Mesendoderm (in vitro differentiated cells): Measurements from ENCODE around the gene INCENP.
"Not testable (repeated sequence)": the region's sequence is repeated elsewhere in the genome, so short reads cannot be mapped to it uniquely, and the experiment has no call there.

Experiments
- DNase-seq: peaks from one replicate; pipeline ENCODE4 v3.0.0; 2013
- H2AK5ac ChIP-seq: 2 replicates; pipeline ENCODE4 v1.6.1; 2013; ENCODE audit warnings: low read length, inconsistent platforms
- H2BK120ac ChIP-seq: 2 replicates; pipeline ENCODE4 v1.6.1; 2013; ENCODE audit warnings: low read depth, mild to moderate bottlenecking, low read length, moderate library complexity, mixed read lengths
- H2BK15ac ChIP-seq: replicated peaks from 2 replicates; pipeline ENCODE4 v1.6.1; 2013; ENCODE audit warnings: low read depth, mild to moderate bottlenecking, moderate library complexity
- H2BK5ac ChIP-seq: 2 replicates; pipeline ENCODE4 v1.6.1; 2013; ENCODE audit warnings: low read length, inconsistent platforms
- H3K18ac ChIP-seq: 2 replicates; pipeline ENCODE4 v1.6.1; 2013; ENCODE audit warnings: mild to moderate bottlenecking, low read length, mixed read lengths
- H3K23ac ChIP-seq: one replicate; pipeline ENCODE4 v1.6.1; 2013; ENCODE audit warnings: low read length
- H3K27ac ChIP-seq: 2 replicates; pipeline ENCODE4 v1.5.1; 2013; ENCODE audit warnings: low read depth, mild to moderate bottlenecking, inconsistent platforms, low read length, moderate library complexity
- H3K27me3 ChIP-seq: 2 replicates; pipeline ENCODE4 v1.6.1; 2013; ENCODE audit warnings: low read length, control low read depth, mild to moderate bottlenecking, inconsistent platforms; ENCODE audit not compliant: insufficient read depth, poor library complexity
- H3K36me3 ChIP-seq: 2 replicates; pipeline ENCODE4 v1.6.1; 2013; ENCODE audit warnings: low read length, inconsistent platforms; ENCODE audit not compliant: control insufficient read depth, insufficient read depth
- H3K4ac ChIP-seq: one replicate; pipeline ENCODE4 v1.6.1; 2013; ENCODE audit warnings: low read depth, mild to moderate bottlenecking, low read length, moderate library complexity
- H3K4me1 ChIP-seq: 2 replicates; pipeline ENCODE4 v1.6.1; 2013; ENCODE audit warnings: low read depth, low read length, inconsistent platforms; ENCODE audit not compliant: control insufficient read depth
- H3K4me2 ChIP-seq: 2 replicates; pipeline ENCODE4 v1.6.1; 2013; ENCODE audit warnings: low read length
- H3K4me3 ChIP-seq: 2 replicates; pipeline ENCODE4 v1.5.1; 2013; ENCODE audit warnings: mild to moderate bottlenecking, low read length
- H3K56ac ChIP-seq: one replicate; pipeline ENCODE4 v1.6.1; 2013; ENCODE audit warnings: low read length
- H3K79me1 ChIP-seq: 2 replicates; pipeline ENCODE4 v1.6.1; 2013; ENCODE audit warnings: low read length, inconsistent platforms
- H3K79me2 ChIP-seq: 2 replicates; pipeline ENCODE4 v1.6.1; 2013; ENCODE audit warnings: mild to moderate bottlenecking, low read length; ENCODE audit not compliant: control insufficient read depth, insufficient read depth
- H3K9ac ChIP-seq: 2 replicates; pipeline ENCODE4 v1.6.1; 2013; ENCODE audit warnings: low read length, inconsistent platforms
- H4K5ac ChIP-seq: one replicate; pipeline ENCODE4 v1.6.1; 2013; ENCODE audit warnings: low read length
- H4K8ac ChIP-seq: one replicate; pipeline ENCODE4 v1.6.1; 2013; ENCODE audit warnings: low read depth, mild to moderate bottlenecking, control low read depth, low read length, moderate library complexity
- WGBS: extraction: QIAGEN DNeasy Blood & Tissue Kit; methylation state at CpG from one replicate; pipeline ENCODE4 v1.1.7; 2013; ENCODE audit warnings: low lambda C conversion rate, missing lambda C conversion rate; ENCODE audit not compliant: insufficient coverage; ENCODE audit errors: extremely low coverage; 5-methylcytosine and 5-hydroxymethylcytosine counted together

Gene INCENP

GRCh38 chr11:62186195-62186594 lies 62.4 kb downstream of the INCENP start:
- no peak overlapping the region for H2BK5ac ChIP-seq
- H3K36me3 ChIP-seq, result no peaks in the 10 kb centered on the region
- H3K79me2 ChIP-seq, result no peaks in the 10 kb centered on the region
- H3K4me1 ChIP-seq, result no peaks in the 10 kb centered on the region
- H3K18ac ChIP-seq, result no peak overlapping the region
- DNase-seq, result no peak
- no CpG with 5 or more reads among the region's 2 CpGs for WGBS
- no peak overlapping the region for H2BK15ac ChIP-seq
- H3K9ac ChIP-seq, result no peak overlapping the region
- no peak overlapping the region for H2BK120ac ChIP-seq
- H4K5ac ChIP-seq, result no peak overlapping the region
- no peak overlapping the region for H3K56ac ChIP-seq
- H3K4ac ChIP-seq, result no peak overlapping the region
- no peaks in the 10 kb centered on the region for H3K79me1 ChIP-seq
- no peak overlapping the region for H2AK5ac ChIP-seq
- no peak overlapping the region for H3K4me3 ChIP-seq
- H3K23ac ChIP-seq, result no peak overlapping the region
- no peak overlapping the region for H3K27ac ChIP-seq
- no peaks in the 10 kb centered on the region for H3K27me3 ChIP-seq
- no peak overlapping the region for H4K8ac ChIP-seq
- H3K4me2 ChIP-seq, result no peak overlapping the region

GRCh38 chr11:62190011-62190410 lies 66.2 kb downstream of the INCENP start, which contains the start of gene SCGB1D1:
Gene SCGB1D1, plus strand, starts transcription at chr11:62190216. Its CDS starts 69 bp downstream, at chr11:62190285.
- Histone ChIP-seq H2BK120ac (no peak within 1 kb of the TSS), H3K4me2 (no peak within 1 kb of the TSS), H4K5ac (no peak within 1 kb of the TSS), H3K56ac (no peak within 1 kb of the TSS), H2BK5ac (no peak within 1 kb of the TSS), H3K79me1 (no peaks in the 10 kb centered on the region), H4K8ac (no peak within 1 kb of the TSS), H2BK15ac (no peak within 1 kb of the TSS), H3K36me3 (no peaks in the 10 kb centered on the region), H3K27ac (no peak within 1 kb of the TSS), H3K27me3 (no peaks in the 10 kb centered on the region), H3K9ac (no peak within 1 kb of the TSS), H3K79me2 (no peaks in the 10 kb centered on the region), H3K18ac (no peak within 1 kb of the TSS), H3K4me1 (no peaks in the 10 kb centered on the region), H3K4ac (no peak within 1 kb of the TSS), H3K4me3 (no peak within 1 kb of the TSS), H2AK5ac (no peak within 1 kb of the TSS), H3K23ac (no peak within 1 kb of the TSS)
- no CpG with 5 or more reads among the region's 9 CpGs for WGBS
- DNase-seq, result no peak

GRCh38 chr11:62193952-62194351 lies 70.1 kb downstream of the INCENP start:
- DNase-seq, result peak; percentile 44
- no peak overlapping the region for H3K56ac ChIP-seq
- no peaks in the 10 kb centered on the region for H3K79me1 ChIP-seq

GRCh38 chr11:62195010-62195409 lies 71.2 kb downstream of the INCENP start:
- not testable (repeated sequence) for H2BK120ac ChIP-seq, H3K79me2 ChIP-seq, H3K18ac ChIP-seq, H3K79me1 ChIP-seq, H4K8ac ChIP-seq, H3K4ac ChIP-seq, H3K56ac ChIP-seq, H3K9ac ChIP-seq, H3K4me1 ChIP-seq, H3K27ac ChIP-seq, H3K23ac ChIP-seq, H4K5ac ChIP-seq, DNase-seq, H2AK5ac ChIP-seq, H3K27me3 ChIP-seq, H3K4me2 ChIP-seq, H2BK15ac ChIP-seq, H2BK5ac ChIP-seq, H3K4me3 ChIP-seq, H3K36me3 ChIP-seq
- WGBS, result no CpG with 5 or more reads among the region's 9 CpGs

More at GRCh38 chr11:62193952-62194351, 70.1 kb downstream of the INCENP start:
- Histone ChIP-seq H3K9ac (no peak overlapping the region), H2BK5ac (no peak overlapping the region), H3K23ac (no peak overlapping the region), H3K4me3 (no peak overlapping the region), H3K36me3 (no peaks in the 10 kb centered on the region), H4K5ac (no peak overlapping the region), H3K4ac (no peak overlapping the region), H4K8ac (no peak overlapping the region), H3K4me2 (no peak overlapping the region), H2BK120ac (no peak overlapping the region), H3K4me1 (no peaks in the 10 kb centered on the region), H3K18ac (no peak overlapping the region), H3K79me2 (no peaks in the 10 kb centered on the region), H2AK5ac (no peak overlapping the region), H3K27ac (no peak overlapping the region), H3K27me3 (no peaks in the 10 kb centered on the region), H2BK15ac (no peak overlapping the region)
- WGBS, result no CpG with 5 or more reads among the region's 4 CpGs

- Histone ChIP-seq H3K18ac (no peak overlapping the region), H3K4me1 (no peaks in the 10 kb centered on the region), H3K79me2 (no peaks in the 10 kb centered on the region), H3K27me3 (no peaks in the 10 kb centered on the region), H3K4me3 (no peak overlapping the region), H3K56ac (no peak overlapping the region), H2BK120ac (no peak overlapping the region), H3K79me1 (no peaks in the 10 kb centered on the region), H3K27ac (no peak overlapping the region), H3K36me3 (no peaks in the 10 kb centered on the region), H3K4ac (no peak overlapping the region), H3K4me2 (no peak overlapping the region), H2BK5ac (no peak overlapping the region), H3K9ac (no peak overlapping the region), H3K23ac (no peak overlapping the region), H2BK15ac (no peak overlapping the region), H4K8ac (no peak overlapping the region), H2AK5ac (no peak overlapping the region), H4K5ac (no peak overlapping the region)
- no CpG with 5 or more reads among the region's 7 CpGs for WGBS
- DNase-seq, result peak; percentile 41
These were observed 72.1 kb downstream of the INCENP start for GRCh38 chr11:62195945-62196344.

DNA sequence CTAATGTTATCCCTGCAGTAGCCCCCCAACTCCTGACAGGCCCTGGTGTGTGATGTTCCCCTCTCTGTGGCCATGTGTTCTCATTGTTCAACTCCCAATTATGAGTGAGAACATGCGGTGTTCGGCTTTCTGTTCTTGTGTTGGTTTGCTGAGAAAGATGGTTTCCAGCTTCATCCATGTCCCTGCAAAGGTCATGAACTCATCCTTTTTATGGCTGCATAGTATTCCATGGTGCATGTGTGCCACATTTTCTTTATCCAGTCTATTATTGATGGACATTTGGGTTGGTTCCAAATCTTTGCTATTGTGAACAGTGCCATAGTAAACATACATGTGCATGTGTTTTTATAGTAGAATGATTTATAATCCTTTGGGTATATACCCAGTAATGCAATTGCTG lies 73.6 kb downstream of the INCENP start:
- not testable (repeated sequence) for H2BK120ac ChIP-seq, H3K4me2 ChIP-seq, H3K79me2 ChIP-seq, H3K18ac ChIP-seq, H3K4ac ChIP-seq, H3K27me3 ChIP-seq, H4K5ac ChIP-seq, H3K4me1 ChIP-seq, H3K9ac ChIP-seq, H2BK15ac ChIP-seq, H3K4me3 ChIP-seq, H4K8ac ChIP-seq, H3K27ac ChIP-seq, H3K23ac ChIP-seq, H2BK5ac ChIP-seq, DNase-seq, H3K79me1 ChIP-seq, H3K36me3 ChIP-seq, H3K56ac ChIP-seq, H2AK5ac ChIP-seq
- WGBS, result no CpG with 5 or more reads among the region's 2 CpGs
